B cell (primary cell): ENCODE measurements around the gene ESPNL. TPM values are rescaled to one million over a fixed set of nuclear protein-coding genes. Genes with fewer than 3 reads are reported as not detected.

Experiments
- ATAC-seq: fragments of 200-7000 bp; cut with Tn5 transposase; one replicate; pipeline ENCODE4 v1.10.0; 2021; ENCODE audit warnings: low read depth, mild to moderate bottlenecking, moderate number of reproducible peaks, moderate library complexity
- CTCF ChIA-PET: fragments of 350-600 bp; sonication (Branson Sonifier 250); formaldehyde crosslinking; loops from one replicate; lab custom pipeline; 2021; ENCODE audit warnings: antibody characterized with exemption, inconsistent platforms; lab: Charles Lee
- POLR2A ChIA-PET: fragments of 350-600 bp; sonication (Branson Sonifier 250); formaldehyde crosslinking; loops from one replicate; lab custom pipeline; 2021; ENCODE audit warnings: antibody characterized with exemption; lab: Charles Lee
- DNase-seq: peaks from one replicate; pipeline ENCODE4 v3.0.0; 2013
- H2AFZ ChIP-seq: 2 replicates; pipeline ENCODE4 v1.6.1; 2012; ENCODE audit warnings: mild to moderate bottlenecking, low read depth, low read length; ENCODE audit not compliant: insufficient read depth, poor library complexity, severe bottlenecking
- H3K27ac ChIP-seq, 2 donors: 1 replicate in 1 of 2; 2 replicates in 1 of 2; pipeline ENCODE4 v1.5.1; 2012 to 2013; ENCODE audit warnings: low read length in 2 of 2, mild to moderate bottlenecking in 2 of 2, moderate library complexity in 1 of 2
- H3K27me3 ChIP-seq, 4 experiments: fragments of 200-600 bp in 1 of 4; sonication (generic) in 1 of 4; replicated peaks in 1 of 4; 1 replicate in 2 of 4; 2 replicates in 2 of 4; pipeline versions ENCODE4 v1.6.1 to v1.7.0; 2013 to 2016; ENCODE audit warnings: low read length in 3 of 4, mild to moderate bottlenecking in 2 of 4, mixed read lengths in 1 of 4, moderate library complexity in 1 of 4; ENCODE audit not compliant: insufficient read depth in 4 of 4, control insufficient read depth in 3 of 4; ENCODE audit errors: control extremely low read depth in 1 of 4
- H3K36me3 ChIP-seq, 2 experiments: replicated peaks in 1 of 2; 1 replicate in 1 of 2; 2 replicates in 1 of 2; pipeline versions ENCODE4 v1.6.1 to v1.7.1; 2013; ENCODE audit warnings: low read length in 1 of 2; ENCODE audit not compliant: insufficient read depth in 2 of 2, control insufficient read depth in 1 of 2; ENCODE audit errors: control extremely low read depth in 1 of 2, extremely low read depth in 1 of 2
- H3K4me1 ChIP-seq, 2 donors: fragments of 200-600 bp in 1 of 2; sonication (generic) in 1 of 2; 1 replicate in 1 of 2; 2 replicates in 1 of 2; pipeline versions ENCODE4 v1.5.1 to v1.6.1; 2013 to 2017; ENCODE audit warnings: low read length in 2 of 2; ENCODE audit not compliant: control insufficient read depth in 2 of 2, insufficient read depth in 2 of 2
- H3K4me2 ChIP-seq: replicated peaks from 2 replicates; pipeline ENCODE3; 2012; ENCODE audit warnings: mild to moderate bottlenecking, low read depth, low read length; ENCODE audit not compliant: poor library complexity, severe bottlenecking
- H3K4me3 ChIP-seq, 5 experiments: fragments of 200-600 bp in 1 of 5; sonication (generic) in 1 of 5; 1 replicate in 3 of 5; 2 replicates in 2 of 5; pipeline versions ENCODE4 v1.5.1 to v1.7.0; 2011 to 2016; ENCODE audit warnings: low read length in 4 of 5, mild to moderate bottlenecking in 4 of 5, low read depth in 2 of 5, control low read depth in 1 of 5, moderate library complexity in 1 of 5; ENCODE audit not compliant: insufficient read depth in 1 of 5; ENCODE audit errors: control extremely low read depth in 1 of 5, extremely low read depth in 1 of 5
- H3K79me2 ChIP-seq: fragments of 200-600 bp; sonication (generic); one replicate; pipeline ENCODE4 v1.6.0; 2016; ENCODE audit warnings: low read length; ENCODE audit not compliant: control insufficient read depth, insufficient read depth
- H3K9ac ChIP-seq: fragments of 200-600 bp; sonication (generic); 2 replicates; pipeline ENCODE4 v1.6.1; 2017; ENCODE audit warnings: mild to moderate bottlenecking, low read length, moderate library complexity
- H3K9me3 ChIP-seq, 3 donors: one replicate each; pipeline versions ENCODE4 v1.6.1 to v1.7.1; 2013; ENCODE audit warnings: low read length in 2 of 3; ENCODE audit not compliant: control insufficient read depth in 2 of 3, insufficient read depth in 1 of 3; ENCODE audit errors: control extremely low read depth in 1 of 3
- H4K20me1 ChIP-seq: 2 replicates; pipeline ENCODE4 v1.6.0; 2012; ENCODE audit warnings: mild to moderate bottlenecking, low read length; ENCODE audit not compliant: insufficient read depth, control insufficient read depth, poor library complexity, severe bottlenecking
- H3K27ac Mint-ChIP-seq: one replicate; pipeline ENCODE4 v1.8.0; 2021; ENCODE audit warnings: mixed read lengths
- H3K27me3 Mint-ChIP-seq: one replicate; pipeline ENCODE4 v1.8.0; 2021; ENCODE audit warnings: mixed read lengths
- H3K4me1 Mint-ChIP-seq: one replicate; pipeline ENCODE4 v1.8.0; 2021; ENCODE audit warnings: mixed read lengths
- H3K4me3 Mint-ChIP-seq: one replicate; pipeline ENCODE4 v1.8.0; 2021; ENCODE audit warnings: mixed read lengths
- H3K9me3 Mint-ChIP-seq: one replicate; pipeline ENCODE4 v1.8.0; 2022; ENCODE audit warnings: mixed read lengths; ENCODE audit not compliant: insufficient read depth
- EZH2 ChIP-seq: IDR thresholded peaks from 2 replicates; pipeline ENCODE4 v1.6.1; 2012; ENCODE audit warnings: borderline replicate concordance, low read depth, mild to moderate bottlenecking, moderate library complexity, low read length; ENCODE audit not compliant: insufficient read depth, poor library complexity, severe bottlenecking
- WGBS: methylation state at CpG from one replicate; pipeline ENCODE4 v1.1.5; 2013; ENCODE audit warnings: missing lambda C conversion rate; ENCODE audit not compliant: insufficient coverage; 5-methylcytosine and 5-hydroxymethylcytosine counted together
- intact Hi-C: fragments of 100-400 bp; cut with micrococcal nuclease; formaldehyde crosslinking; loops from one replicate; pipeline ENCODE4 v1.10.0; 2022
- polyA plus RNA-seq: library from polyadenylated mRNA; depleted of rRNA; stranded (reverse); fragments of >200 nt; gene quantifications from 2 replicates; pipeline ENCODE4 v1.2.3, GENCODE V29; 2012
- total RNA-seq, 2 donors: library from RNA; stranded (reverse); fragments of 120-200 nt in 1 of 2; gene quantifications; 1 replicate in 1 of 2; 2 replicates in 1 of 2; pipeline versions ENCODE4 v1.2.3 to v1.2.4, GENCODE V29; 2013 to 2022
- TF ChIP-seq, protein P1 (sequence below): fragments of 200-600 bp; IDR thresholded peaks from one replicate; pipeline ENCODE4 v1.8.0; 2022; ENCODE audit warnings: antibody characterized with exemption, mild to moderate bottlenecking

Gene ESPNL
- total and polyA plus RNA-seq, 2 donors (not counting 1 experiment from before 2014, with no cell fraction given), result 1.6 to 2.5 TPM

DNA sequence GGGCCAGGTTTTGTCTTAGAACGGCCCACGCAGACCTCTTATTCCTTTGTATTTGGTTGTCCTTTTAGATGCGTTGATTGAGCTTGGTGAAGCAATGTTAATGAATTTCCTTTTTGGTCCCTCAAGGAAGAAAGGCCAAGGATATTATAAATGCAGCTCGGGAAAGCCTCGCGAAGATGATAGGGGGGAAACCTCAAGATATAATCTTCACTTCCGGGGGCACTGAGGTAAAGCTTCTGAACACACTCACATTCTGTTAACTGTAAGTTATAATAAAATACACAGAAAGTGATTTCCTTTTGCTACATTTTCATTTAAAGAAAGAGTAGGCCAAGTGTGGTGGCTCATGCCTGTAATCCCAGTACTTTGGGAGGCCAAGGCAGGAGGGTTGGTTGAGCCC is 32.2 kb upstream of the ESPNL start:
- H3K4me1 Mint-ChIP-seq, result no peaks in the 10 kb centered on the region
- 90% methylated on average over 3 of the region's 7 CpGs for WGBS
- no peaks in the 10 kb centered on the region for H3K4me1 ChIP-seq
- no peaks in the 10 kb centered on the region for H4K20me1 ChIP-seq
- peaks cover 2% of the 10 kb centered on the region for H3K79me2 ChIP-seq
- ATAC-seq (no peak), DNase-seq (no peak)
- no peak overlapping the region for H2AFZ ChIP-seq
- H3K36me3 ChIP-seq, result peaks cover 0 to 28% of the 10 kb centered on the region in 2 experiments
- peaks cover under 1% of the 10 kb centered on the region for H3K9me3 Mint-ChIP-seq
- H3K9ac ChIP-seq, result no peak overlapping the region
- no peaks in the 10 kb centered on the region for H3K27me3 Mint-ChIP-seq
- ChIA-PET CTCF (no interaction called here), POLR2A (no interaction called here)
- no peaks in the 10 kb centered on the region for H3K27me3 ChIP-seq
- no peak overlapping the region for H3K27ac Mint-ChIP-seq
- peaks cover 0 to 1% (median 0%) of the 10 kb centered on the region in 3 donors for H3K9me3 ChIP-seq
- intact Hi-C loops, result no loop called here
- TF ChIP-seq, protein P1, sequence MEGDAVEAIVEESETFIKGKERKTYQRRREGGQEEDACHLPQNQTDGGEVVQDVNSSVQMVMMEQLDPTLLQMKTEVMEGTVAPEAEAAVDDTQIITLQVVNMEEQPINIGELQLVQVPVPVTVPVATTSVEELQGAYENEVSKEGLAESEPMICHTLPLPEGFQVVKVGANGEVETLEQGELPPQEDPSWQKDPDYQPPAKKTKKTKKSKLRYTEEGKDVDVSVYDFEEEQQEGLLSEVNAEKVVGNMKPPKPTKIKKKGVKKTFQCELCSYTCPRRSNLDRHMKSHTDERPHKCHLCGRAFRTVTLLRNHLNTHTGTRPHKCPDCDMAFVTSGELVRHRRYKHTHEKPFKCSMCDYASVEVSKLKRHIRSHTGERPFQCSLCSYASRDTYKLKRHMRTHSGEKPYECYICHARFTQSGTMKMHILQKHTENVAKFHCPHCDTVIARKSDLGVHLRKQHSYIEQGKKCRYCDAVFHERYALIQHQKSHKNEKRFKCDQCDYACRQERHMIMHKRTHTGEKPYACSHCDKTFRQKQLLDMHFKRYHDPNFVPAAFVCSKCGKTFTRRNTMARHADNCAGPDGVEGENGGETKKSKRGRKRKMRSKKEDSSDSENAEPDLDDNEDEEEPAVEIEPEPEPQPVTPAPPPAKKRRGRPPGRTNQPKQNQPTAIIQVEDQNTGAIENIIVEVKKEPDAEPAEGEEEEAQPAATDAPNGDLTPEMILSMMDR, result no peak
- TF ChIP-seq EZH2, result no peak
- H3K4me3 ChIP-seq, result no peak overlapping the region
- no peak overlapping the region for H3K27ac ChIP-seq
- no peak overlapping the region for H3K4me3 Mint-ChIP-seq
- no peak overlapping the region for H3K4me2 ChIP-seq

DNA sequence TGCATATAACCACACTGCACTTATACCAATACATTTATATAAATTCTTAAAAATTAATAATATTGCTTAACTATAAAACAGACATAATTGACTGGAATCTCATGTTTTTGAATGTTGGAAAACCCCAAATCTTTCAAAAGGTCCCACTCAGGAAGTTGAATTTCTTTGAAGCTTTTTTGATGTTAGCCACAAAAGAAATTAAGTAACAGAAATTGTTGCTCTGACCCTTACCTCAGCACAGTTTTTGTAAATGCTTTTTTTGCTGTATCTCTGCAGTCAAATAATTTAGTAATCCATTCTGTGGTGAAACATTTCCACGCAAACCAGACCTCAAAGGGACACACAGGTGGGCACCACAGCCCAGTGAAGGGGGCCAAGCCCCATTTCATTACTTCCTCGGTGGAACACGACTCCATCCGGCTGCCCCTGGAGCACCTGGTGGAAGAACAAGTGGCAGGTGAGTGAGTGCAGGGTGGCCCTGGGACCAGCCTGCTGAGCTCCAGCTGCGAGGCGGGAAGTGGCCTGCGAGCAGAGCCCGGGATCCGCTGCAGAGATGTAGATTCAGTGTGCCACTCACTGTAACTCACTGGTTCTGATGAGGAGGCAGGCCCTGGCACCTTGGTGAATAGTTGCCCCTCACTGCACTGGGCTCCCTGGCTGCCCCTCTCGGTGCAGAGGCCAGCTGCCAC is 31.0 kb upstream of the ESPNL start:
- ATAC-seq, result no peak
- POLR2A ChIA-PET, result no interaction called here

More for the DNA sequence above, 31.0 kb upstream of the ESPNL start:
- no peaks in the 10 kb centered on the region for H3K79me2 ChIP-seq
- H3K9ac ChIP-seq, result no peak overlapping the region
- Mint-ChIP-seq H3K9me3 (peaks cover 2% of the 10 kb centered on the region), H3K4me3 (no peak overlapping the region), H3K4me1 (no peaks in the 10 kb centered on the region), H3K27ac (no peak overlapping the region), H3K27me3 (no peaks in the 10 kb centered on the region)
- no peak overlapping the region for H3K4me2 ChIP-seq
- no peak for TF ChIP-seq EZH2
- H3K27ac ChIP-seq, result no peak overlapping the region
- H2AFZ ChIP-seq, result no peak overlapping the region
- no peak overlapping the region for H3K4me3 ChIP-seq
- peaks cover 0 to 28% of the 10 kb centered on the region in 2 experiments for H3K36me3 ChIP-seq
- CTCF ChIA-PET, result no interaction called here
- WGBS, result 92% methylated on average over 9 of the region's 10 CpGs
- intact Hi-C loops, result no loop called here
- no peaks in the 10 kb centered on the region for H3K4me1 ChIP-seq
- no peaks in the 10 kb centered on the region for H4K20me1 ChIP-seq
- H3K27me3 ChIP-seq, result no peaks in the 10 kb centered on the region
- H3K9me3 ChIP-seq, result peaks cover 0 to 1% (median 0%) of the 10 kb centered on the region in 3 donors
- no peak for DNase-seq
